Measurements from ENCODE around the gene SDSL.

DNA sequence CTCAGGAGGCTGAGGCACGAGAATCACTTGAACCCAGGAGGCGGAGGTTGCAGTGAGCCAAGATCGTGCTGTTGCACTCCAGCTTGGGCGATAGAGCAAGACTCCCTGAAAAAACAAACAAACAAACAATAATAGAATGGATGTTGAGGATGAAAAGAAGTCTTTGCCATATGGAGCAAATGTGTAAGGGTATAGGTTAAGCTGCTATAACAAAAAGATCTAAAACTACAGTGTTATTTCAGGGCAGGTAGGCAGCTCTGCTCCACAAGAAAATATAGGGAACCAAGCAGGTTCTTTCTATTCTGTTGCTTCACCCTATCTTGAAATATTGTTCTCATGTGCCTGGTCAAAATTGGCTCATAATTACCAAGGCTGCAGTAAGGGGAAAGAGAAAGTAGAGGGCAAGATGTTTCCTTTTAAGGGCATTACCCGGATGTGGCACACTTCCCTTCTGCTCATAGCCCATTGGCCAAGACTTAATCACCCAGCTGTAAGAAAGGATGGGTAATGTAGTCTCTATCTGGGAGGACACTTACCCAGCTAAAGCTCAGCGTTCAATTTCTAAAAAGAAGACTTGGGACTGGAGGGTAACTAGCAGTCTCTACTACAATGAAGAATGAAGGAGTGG is 23.5 kb downstream of the SDSL start:
- TF ChIP-seq, protein P1, sequence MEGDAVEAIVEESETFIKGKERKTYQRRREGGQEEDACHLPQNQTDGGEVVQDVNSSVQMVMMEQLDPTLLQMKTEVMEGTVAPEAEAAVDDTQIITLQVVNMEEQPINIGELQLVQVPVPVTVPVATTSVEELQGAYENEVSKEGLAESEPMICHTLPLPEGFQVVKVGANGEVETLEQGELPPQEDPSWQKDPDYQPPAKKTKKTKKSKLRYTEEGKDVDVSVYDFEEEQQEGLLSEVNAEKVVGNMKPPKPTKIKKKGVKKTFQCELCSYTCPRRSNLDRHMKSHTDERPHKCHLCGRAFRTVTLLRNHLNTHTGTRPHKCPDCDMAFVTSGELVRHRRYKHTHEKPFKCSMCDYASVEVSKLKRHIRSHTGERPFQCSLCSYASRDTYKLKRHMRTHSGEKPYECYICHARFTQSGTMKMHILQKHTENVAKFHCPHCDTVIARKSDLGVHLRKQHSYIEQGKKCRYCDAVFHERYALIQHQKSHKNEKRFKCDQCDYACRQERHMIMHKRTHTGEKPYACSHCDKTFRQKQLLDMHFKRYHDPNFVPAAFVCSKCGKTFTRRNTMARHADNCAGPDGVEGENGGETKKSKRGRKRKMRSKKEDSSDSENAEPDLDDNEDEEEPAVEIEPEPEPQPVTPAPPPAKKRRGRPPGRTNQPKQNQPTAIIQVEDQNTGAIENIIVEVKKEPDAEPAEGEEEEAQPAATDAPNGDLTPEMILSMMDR (IDR thresholded peaks at IDR 0.05), result no peak
- no peak for TF ChIP-seq POLR2A (IDR thresholded peaks at IDR 0.05)

Measured in Peyer's patch (tissue), 4 donors.